ENCODE measurements around the gene OASL. TPM values are rescaled to one million over a fixed set of nuclear protein-coding genes. Genes with fewer than 3 reads are reported as not detected.
A peak's percentile ranks its signal among the peaks of the same experiment; 100 is the strongest.
"Not testable (repeated sequence)": the region's sequence is repeated elsewhere in the genome, so short reads cannot be mapped to it uniquely, and the experiment has no call there.

OASL gene
- polyA plus RNA-seq, 4 donors: 0.56 to 3.0 (median 2.0) TPM

GRCh38 chr12:121047400-121047799 is 8.4 kb upstream of the OASL start:
- H3K36me3 ChIP-seq (ENCODE audit: control insufficient read depth in 3 of 3, insufficient read depth in 2 of 3, low read depth in 1 of 3, low read length in 3 of 3); FAIRE-seq; H3K4me3 ChIP-seq (ENCODE audit: low read depth in 1 of 3, low read length in 3 of 3); H3K4me1 ChIP-seq (ENCODE audit: control insufficient read depth in 3 of 3, insufficient read depth in 2 of 3, low read depth in 1 of 3, low read length in 2 of 3); H3K9me3 ChIP-seq (ENCODE audit: control insufficient read depth in 2 of 2, insufficient read depth in 1 of 2, low read depth in 1 of 2, low read length in 1 of 2); H3K27ac ChIP-seq (ENCODE audit: low read depth in 1 of 3, low read length in 2 of 3); H3K27me3 ChIP-seq (ENCODE audit: control insufficient read depth in 3 of 3, insufficient read depth in 3 of 3, low read length in 3 of 3): not testable (repeated sequence)
- DNase-seq: peak in 1 of 2 donors; percentile 74
- WGBS, 3 donors: 44 to 80% (median 51%) methylated on average over 12 of the region's 12 CpGs

GRCh38 chr12:121043067-121043466 is 4.0 kb upstream of the OASL start:
- Histone ChIP-seq H3K27ac (ENCODE audit: low read depth in 1 of 3, low read length in 2 of 3) (no peak overlapping the region), H3K4me3 (ENCODE audit: low read depth in 1 of 3, low read length in 3 of 3) (no peak overlapping the region), H3K36me3 (ENCODE audit: control insufficient read depth in 3 of 3, insufficient read depth in 2 of 3, low read depth in 1 of 3, low read length in 3 of 3) (no peaks in the 10 kb centered on the region), H3K4me1 (ENCODE audit: control insufficient read depth in 3 of 3, insufficient read depth in 2 of 3, low read depth in 1 of 3, low read length in 2 of 3) (peaks cover 0 to 10% (median 5%) of the 10 kb centered on the region in 3 donors), H3K27me3 (ENCODE audit: control insufficient read depth in 3 of 3, insufficient read depth in 3 of 3, low read length in 3 of 3) (no peaks in the 10 kb centered on the region), H3K9me3 (ENCODE audit: control insufficient read depth in 2 of 2, insufficient read depth in 1 of 2, low read depth in 1 of 2, low read length in 1 of 2) (no peaks in the 10 kb centered on the region)
- FAIRE-seq (no peak), DNase-seq (no peak)
- 86 to 90% (median 87%) methylated on average over 4 of the region's 4 CpGs for WGBS, 3 donors

GRCh38 chr12:121036810-121037326 is 2.2 kb downstream of the OASL start:
- Histone ChIP-seq H3K4me1 (ENCODE audit: control insufficient read depth in 3 of 3, insufficient read depth in 2 of 3, low read depth in 1 of 3, low read length in 2 of 3) (peaks cover 0 to 10% (median 9%) of the 10 kb centered on the region in 3 donors), H3K4me3 (ENCODE audit: low read depth in 1 of 3, low read length in 3 of 3) (no peak overlapping the region), H3K27me3 (ENCODE audit: control insufficient read depth in 3 of 3, insufficient read depth in 3 of 3, low read length in 3 of 3) (no peaks in the 10 kb centered on the region), H3K36me3 (ENCODE audit: control insufficient read depth in 3 of 3, insufficient read depth in 2 of 3, low read depth in 1 of 3, low read length in 3 of 3) (no peaks in the 10 kb centered on the region), H3K9me3 (ENCODE audit: control insufficient read depth in 2 of 2, insufficient read depth in 1 of 2, low read depth in 1 of 2, low read length in 1 of 2) (no peaks in the 10 kb centered on the region), H3K27ac (ENCODE audit: low read depth in 1 of 3, low read length in 2 of 3) (no peak overlapping the region)
- FAIRE-seq (no peak), DNase-seq (no peak)
- 69 to 82% (median 81%) methylated on average over 6 of the region's 6 CpGs for WGBS, 3 donors

GRCh38 chr12:121034616-121035305 is 4.3 kb downstream of the OASL start:
- no peak for DNase-seq
- 87 to 91% (median 90%) methylated on average over 9 of the region's 9 CpGs for WGBS, 3 donors
- Histone ChIP-seq H3K36me3 (ENCODE audit: control insufficient read depth in 3 of 3, insufficient read depth in 2 of 3, low read depth in 1 of 3, low read length in 3 of 3) (no peaks in the 10 kb centered on the region), H3K9me3 (ENCODE audit: control insufficient read depth in 2 of 2, insufficient read depth in 1 of 2, low read depth in 1 of 2, low read length in 1 of 2) (no peaks in the 10 kb centered on the region), H3K27me3 (ENCODE audit: control insufficient read depth in 3 of 3, insufficient read depth in 3 of 3, low read length in 3 of 3) (no peaks in the 10 kb centered on the region), H3K4me1 (ENCODE audit: control insufficient read depth in 3 of 3, insufficient read depth in 2 of 3, low read depth in 1 of 3, low read length in 2 of 3) (peaks cover 0 to 10% (median 9%) of the 10 kb centered on the region in 3 donors), H3K4me3 (ENCODE audit: low read depth in 1 of 3, low read length in 3 of 3) (no peak overlapping the region), H3K27ac (ENCODE audit: low read depth in 1 of 3, low read length in 2 of 3) (peak overlapping the region in 1 of 3 donors; percentile 53)
- FAIRE-seq: no peak

GRCh38 chr12:121033625-121034349 is 5.3 kb downstream of the OASL start:
- 76 to 78% (median 78%) methylated on average over 10 of the region's 10 CpGs for WGBS, 3 donors
- Histone ChIP-seq H3K27me3 (ENCODE audit: control insufficient read depth in 3 of 3, insufficient read depth in 3 of 3, low read length in 3 of 3) (no peaks in the 10 kb centered on the region), H3K4me1 (ENCODE audit: control insufficient read depth in 3 of 3, insufficient read depth in 2 of 3, low read depth in 1 of 3, low read length in 2 of 3) (peaks cover 0 to 9% (median 5%) of the 10 kb centered on the region in 3 donors), H3K36me3 (ENCODE audit: control insufficient read depth in 3 of 3, insufficient read depth in 2 of 3, low read depth in 1 of 3, low read length in 3 of 3) (no peaks in the 10 kb centered on the region), H3K9me3 (ENCODE audit: control insufficient read depth in 2 of 2, insufficient read depth in 1 of 2, low read depth in 1 of 2, low read length in 1 of 2) (no peaks in the 10 kb centered on the region), H3K4me3 (ENCODE audit: low read depth in 1 of 3, low read length in 3 of 3) (no peak overlapping the region), H3K27ac (ENCODE audit: low read depth in 1 of 3, low read length in 2 of 3) (peak overlapping the region in 2 of 3 donors; percentile 28 to 53)
- DNase-seq (peak in 1 of 2 donors; percentile 58), FAIRE-seq (no peak)

GRCh38 chr12:121030576-121031212 is 8.4 kb downstream of the OASL start:
- no peak for DNase-seq
- Histone ChIP-seq H3K36me3 (ENCODE audit: control insufficient read depth in 3 of 3, insufficient read depth in 2 of 3, low read depth in 1 of 3, low read length in 3 of 3) (no peaks in the 10 kb centered on the region), H3K9me3 (ENCODE audit: control insufficient read depth in 2 of 2, insufficient read depth in 1 of 2, low read depth in 1 of 2, low read length in 1 of 2) (no peaks in the 10 kb centered on the region), H3K4me3 (ENCODE audit: low read depth in 1 of 3, low read length in 3 of 3) (no peak overlapping the region), H3K4me1 (ENCODE audit: control insufficient read depth in 3 of 3, insufficient read depth in 2 of 3, low read depth in 1 of 3, low read length in 2 of 3) (peaks cover 0 to 7% (median 2%) of the 10 kb centered on the region in 3 donors), H3K27ac (ENCODE audit: low read depth in 1 of 3, low read length in 2 of 3) (no peak overlapping the region), H3K27me3 (ENCODE audit: control insufficient read depth in 3 of 3, insufficient read depth in 3 of 3, low read length in 3 of 3) (no peaks in the 10 kb centered on the region)
- WGBS, 3 donors: 74 to 89% (median 84%) methylated on average over 10 of the region's 10 CpGs
- FAIRE-seq: no peak

- WGBS, 3 donors: 73 to 82% (median 78%) methylated on average over 10 of the region's 10 CpGs
- no peak for FAIRE-seq
These were observed 12.6 kb downstream of the OASL start for GRCh38 chr12:121026274-121027045.

More at GRCh38 chr12:121026274-121027045, 12.6 kb downstream of the OASL start:
- DNase-seq: peak; percentile 54
- H3K27ac ChIP-seq (ENCODE audit: low read depth in 1 of 3, low read length in 2 of 3): peak overlapping the region; percentile 88 to 94 (median 92)
- no peaks in the 10 kb centered on the region for H3K9me3 ChIP-seq (ENCODE audit: control insufficient read depth in 2 of 2, insufficient read depth in 1 of 2, low read depth in 1 of 2, low read length in 1 of 2)
- no peaks in the 10 kb centered on the region for H3K27me3 ChIP-seq (ENCODE audit: control insufficient read depth in 3 of 3, insufficient read depth in 3 of 3, low read length in 3 of 3)
- no peak overlapping the region for H3K4me3 ChIP-seq (ENCODE audit: low read depth in 1 of 3, low read length in 3 of 3)
- H3K4me1 ChIP-seq (ENCODE audit: control insufficient read depth in 3 of 3, insufficient read depth in 2 of 3, low read depth in 1 of 3, low read length in 2 of 3): peaks cover 0 to 21% (median 2%) of the 10 kb centered on the region in 3 donors
- H3K36me3 ChIP-seq (ENCODE audit: control insufficient read depth in 3 of 3, insufficient read depth in 2 of 3, low read depth in 1 of 3, low read length in 3 of 3): no peaks in the 10 kb centered on the region

Measured in small intestine (tissue), 7 donors.